GM12872 (cell line): Measurements from ENCODE around the gene SEMA5B.

ENCODE experiments used
- CTCF ChIP-seq: IDR thresholded peaks from 3 replicates; pipeline ENCODE4 v1.5.1; 2011; ENCODE audit warnings: low read depth, mild to moderate bottlenecking, low read length, moderate library complexity; ENCODE audit not compliant: insufficient read depth

The SEMA5B gene

GRCh38 chr3:122984650-122985049 lies 42.9 kb downstream of the SEMA5B start:
- no peak for TF ChIP-seq CTCF

- no peak for TF ChIP-seq CTCF
Observed at GRCh38 chr3:122984007-122984406, 43.6 kb downstream of the SEMA5B start.

GRCh38 chr3:122982216-122983185 lies 45.1 kb downstream of the SEMA5B start:
- TF ChIP-seq CTCF, result no peak

- no peak for TF ChIP-seq CTCF
Observed at GRCh38 chr3:122979211-122979610, 48.4 kb downstream of the SEMA5B start.

GRCh38 chr3:122978569-122978968 lies 49.0 kb downstream of the SEMA5B start:
- TF ChIP-seq CTCF, result no peak

GRCh38 chr3:122977746-122978466 lies 49.7 kb downstream of the SEMA5B start:
- TF ChIP-seq CTCF, result no peak

- TF ChIP-seq CTCF, result no peak
Observed at GRCh38 chr3:122975924-122976293, 51.7 kb downstream of the SEMA5B start.
